ENCODE data around the gene DPH3. TPM values are rescaled to one million over a fixed set of nuclear protein-coding genes. Genes with fewer than 3 reads are reported as not detected.
A peak's percentile ranks its signal among the peaks of the same experiment; 100 is the strongest.

DPH3 gene
- total and polyA plus RNA-seq, 2 experiments from 2014 or later, result 36.9 to 51.8 TPM

DNA sequence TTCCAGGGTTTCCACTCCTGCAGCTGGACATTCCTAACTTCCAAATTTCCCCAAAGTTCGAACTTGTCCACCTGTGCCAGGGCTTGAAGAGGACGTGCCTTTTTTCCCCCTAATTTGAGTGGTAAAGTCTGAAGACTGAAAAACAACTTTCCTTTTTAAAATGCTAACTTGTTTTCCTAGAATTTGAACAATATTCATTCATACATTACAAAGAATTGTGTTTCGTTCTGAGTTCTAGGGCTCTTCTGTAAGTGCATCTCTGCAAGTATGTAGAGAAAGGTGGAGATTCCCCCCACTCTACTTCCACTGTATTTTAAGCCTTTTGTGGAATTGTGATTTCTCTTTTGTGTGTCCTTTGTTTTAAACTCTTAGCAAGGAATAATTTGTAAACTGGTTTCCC, 9.4 kb downstream of the DPH3 start:
- H3K9me3 ChIP-seq (ENCODE audit: low read depth), result no peaks in the 10 kb centered on the region
- 64% methylated on average over 3 of the region's 3 CpGs for WGBS (ENCODE audit: low lambda C conversion rate, missing lambda C conversion rate)
- TF ChIP-seq, protein P1, sequence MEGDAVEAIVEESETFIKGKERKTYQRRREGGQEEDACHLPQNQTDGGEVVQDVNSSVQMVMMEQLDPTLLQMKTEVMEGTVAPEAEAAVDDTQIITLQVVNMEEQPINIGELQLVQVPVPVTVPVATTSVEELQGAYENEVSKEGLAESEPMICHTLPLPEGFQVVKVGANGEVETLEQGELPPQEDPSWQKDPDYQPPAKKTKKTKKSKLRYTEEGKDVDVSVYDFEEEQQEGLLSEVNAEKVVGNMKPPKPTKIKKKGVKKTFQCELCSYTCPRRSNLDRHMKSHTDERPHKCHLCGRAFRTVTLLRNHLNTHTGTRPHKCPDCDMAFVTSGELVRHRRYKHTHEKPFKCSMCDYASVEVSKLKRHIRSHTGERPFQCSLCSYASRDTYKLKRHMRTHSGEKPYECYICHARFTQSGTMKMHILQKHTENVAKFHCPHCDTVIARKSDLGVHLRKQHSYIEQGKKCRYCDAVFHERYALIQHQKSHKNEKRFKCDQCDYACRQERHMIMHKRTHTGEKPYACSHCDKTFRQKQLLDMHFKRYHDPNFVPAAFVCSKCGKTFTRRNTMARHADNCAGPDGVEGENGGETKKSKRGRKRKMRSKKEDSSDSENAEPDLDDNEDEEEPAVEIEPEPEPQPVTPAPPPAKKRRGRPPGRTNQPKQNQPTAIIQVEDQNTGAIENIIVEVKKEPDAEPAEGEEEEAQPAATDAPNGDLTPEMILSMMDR (IDR thresholded peaks at IDR 0.05; ENCODE audit: poor library complexity), result no peak
- TF ChIP-seq EZH2phosphoT487 (IDR thresholded peaks at IDR 0.05; ENCODE audit: low read depth, severe bottlenecking, unreplicated experiment) (no peak), EZH2 (IDR thresholded peaks at IDR 0.05; ENCODE audit: borderline replicate concordance) (no peak)
- H3K4me2 ChIP-seq, result no peak overlapping the region
- H3K36me3 ChIP-seq (replicated peaks; ENCODE audit: insufficient read depth, low read depth), result no peaks in the 10 kb centered on the region
- no peaks in the 10 kb centered on the region for H3K27me3 ChIP-seq
- no peak overlapping the region for H2AFZ ChIP-seq
- H3K4me3 ChIP-seq, result no peak overlapping the region
- H4K20me1 ChIP-seq (ENCODE audit: insufficient read depth, poor library complexity, severe bottlenecking), result no peaks in the 10 kb centered on the region
- H3K27ac ChIP-seq, result no peak overlapping the region
- no peaks in the 10 kb centered on the region for H3K9me2 ChIP-seq (replicated peaks; ENCODE audit: insufficient read depth)
- DNase-seq (ENCODE audit: low spot score), result no peak
- peaks cover 21% of the 10 kb centered on the region for H3K4me1 ChIP-seq (ENCODE audit: insufficient read depth)
- H3K79me2 ChIP-seq, result no peaks in the 10 kb centered on the region

DNA sequence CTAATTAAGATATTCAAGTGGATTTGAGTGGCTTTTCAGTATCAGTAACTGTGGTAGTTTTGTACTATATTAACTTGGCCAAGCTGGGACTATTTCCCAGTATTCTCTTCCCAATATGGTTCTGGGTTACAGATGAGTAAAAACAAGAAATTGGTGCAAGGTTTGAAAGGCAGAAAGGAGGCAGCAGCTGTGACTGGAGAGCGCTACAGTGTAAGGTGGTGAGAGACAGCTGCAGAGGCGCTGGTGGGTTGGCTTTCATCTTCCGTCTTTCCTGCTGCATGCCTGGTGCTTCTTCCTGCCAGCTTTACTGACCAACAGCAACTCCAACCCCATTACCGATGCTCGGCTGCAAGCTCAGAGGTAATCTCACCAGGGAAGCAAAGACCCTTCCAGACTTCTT, 9.8 kb downstream of the DPH3 start:
- Histone ChIP-seq H3K27ac (no peak overlapping the region), H2AFZ (no peak overlapping the region), H3K9me3 (ENCODE audit: low read depth) (no peaks in the 10 kb centered on the region), H3K4me1 (ENCODE audit: insufficient read depth) (peaks cover 21% of the 10 kb centered on the region), H3K79me2 (no peaks in the 10 kb centered on the region), H3K4me2 (no peak overlapping the region), H4K20me1 (ENCODE audit: insufficient read depth, poor library complexity, severe bottlenecking) (no peaks in the 10 kb centered on the region), H3K36me3 (replicated peaks; ENCODE audit: insufficient read depth, low read depth) (no peaks in the 10 kb centered on the region), H3K27me3 (no peaks in the 10 kb centered on the region), H3K9me2 (replicated peaks; ENCODE audit: insufficient read depth) (no peaks in the 10 kb centered on the region), H3K4me3 (no peak overlapping the region)
- 83% methylated on average over 5 of the region's 5 CpGs for WGBS (ENCODE audit: low lambda C conversion rate, missing lambda C conversion rate)
- TF ChIP-seq EZH2phosphoT487 (IDR thresholded peaks at IDR 0.05; ENCODE audit: low read depth, severe bottlenecking, unreplicated experiment), result no peak
- TF ChIP-seq, protein P1 (IDR thresholded peaks at IDR 0.05; ENCODE audit: poor library complexity), result no peak
- no peak for TF ChIP-seq EZH2 (IDR thresholded peaks at IDR 0.05; ENCODE audit: borderline replicate concordance)
- DNase-seq (ENCODE audit: low spot score), result no peak

DNA sequence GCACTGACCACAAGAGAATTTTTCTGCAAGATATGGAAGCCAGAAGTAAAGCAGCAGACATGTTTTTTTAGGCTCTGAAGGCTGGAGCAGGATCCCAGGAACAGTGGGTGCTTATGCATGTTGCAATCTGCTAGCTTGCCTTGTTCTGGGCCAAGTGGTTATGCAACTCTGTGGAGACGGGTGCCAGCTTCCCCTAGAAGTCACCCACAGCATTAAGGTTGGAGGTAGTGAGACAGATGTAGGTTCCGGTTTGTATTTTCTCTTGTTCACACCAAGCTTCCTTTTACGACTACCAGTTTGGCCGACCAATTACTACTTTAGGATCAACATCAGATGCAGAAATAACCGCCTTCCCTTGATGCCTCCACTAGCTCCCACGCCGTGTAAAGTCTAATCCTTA, 11.1 kb downstream of the DPH3 start:
- WGBS (ENCODE audit: low lambda C conversion rate, missing lambda C conversion rate), result 86% methylated on average over 7 of the region's 7 CpGs
- Histone ChIP-seq H3K4me1 (ENCODE audit: insufficient read depth) (peaks cover 21% of the 10 kb centered on the region), H3K27me3 (no peaks in the 10 kb centered on the region), H3K9me2 (replicated peaks; ENCODE audit: insufficient read depth) (no peaks in the 10 kb centered on the region), H2AFZ (no peak overlapping the region), H4K20me1 (ENCODE audit: insufficient read depth, poor library complexity, severe bottlenecking) (no peaks in the 10 kb centered on the region), H3K36me3 (replicated peaks; ENCODE audit: insufficient read depth, low read depth) (no peaks in the 10 kb centered on the region), H3K4me2 (no peak overlapping the region), H3K9me3 (ENCODE audit: low read depth) (no peaks in the 10 kb centered on the region), H3K4me3 (no peak overlapping the region), H3K27ac (peak overlapping the region; percentile 70), H3K79me2 (no peaks in the 10 kb centered on the region)
- no peak for DNase-seq (ENCODE audit: low spot score)
- TF ChIP-seq EZH2phosphoT487 (IDR thresholded peaks at IDR 0.05; ENCODE audit: low read depth, severe bottlenecking, unreplicated experiment), result no peak
- no peak for TF ChIP-seq EZH2 (IDR thresholded peaks at IDR 0.05; ENCODE audit: borderline replicate concordance)
- TF ChIP-seq, protein P1 (IDR thresholded peaks at IDR 0.05; ENCODE audit: poor library complexity), result no peak

DNA sequence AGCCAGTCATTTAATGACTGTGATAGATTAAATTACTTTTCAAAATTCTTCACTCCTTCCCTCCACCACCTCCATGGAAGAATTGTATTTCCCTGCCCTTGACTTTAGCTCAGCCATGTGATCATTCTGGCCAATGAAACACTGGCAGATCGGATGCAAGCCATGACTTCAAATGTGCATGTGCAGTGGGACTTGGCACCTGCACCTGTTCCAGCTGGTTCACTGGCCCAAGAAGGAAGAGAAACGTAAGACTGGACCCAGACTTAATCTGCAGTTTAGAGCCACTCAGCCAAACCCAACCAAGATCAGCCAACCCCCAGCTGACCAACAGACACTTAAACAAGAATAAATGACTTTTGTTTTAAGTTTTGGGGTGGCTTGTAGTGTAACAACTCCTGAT, 11.8 kb downstream of the DPH3 start:
- peak overlapping the region; percentile 8 for H3K4me2 ChIP-seq

More for the DNA sequence above, 11.8 kb downstream of the DPH3 start:
- WGBS (ENCODE audit: low lambda C conversion rate, missing lambda C conversion rate), result 91% methylated on average over 2 of the region's 2 CpGs
- H3K36me3 ChIP-seq (replicated peaks; ENCODE audit: insufficient read depth, low read depth), result no peaks in the 10 kb centered on the region
- peaks cover 21% of the 10 kb centered on the region for H3K4me1 ChIP-seq (ENCODE audit: insufficient read depth)
- TF ChIP-seq EZH2phosphoT487 (IDR thresholded peaks at IDR 0.05; ENCODE audit: low read depth, severe bottlenecking, unreplicated experiment), result no peak
- TF ChIP-seq, protein P1 (IDR thresholded peaks at IDR 0.05; ENCODE audit: poor library complexity), result no peak
- TF ChIP-seq EZH2 (IDR thresholded peaks at IDR 0.05; ENCODE audit: borderline replicate concordance), result no peak
- no peaks in the 10 kb centered on the region for H4K20me1 ChIP-seq (ENCODE audit: insufficient read depth, poor library complexity, severe bottlenecking)
- no peak for DNase-seq (ENCODE audit: low spot score)
- H3K27ac ChIP-seq, result peak overlapping the region; percentile 70
- no peaks in the 10 kb centered on the region for H3K9me2 ChIP-seq (replicated peaks; ENCODE audit: insufficient read depth)
- H3K9me3 ChIP-seq (ENCODE audit: low read depth), result no peaks in the 10 kb centered on the region
- no peak overlapping the region for H2AFZ ChIP-seq
- no peak overlapping the region for H3K4me3 ChIP-seq
- H3K27me3 ChIP-seq, result no peaks in the 10 kb centered on the region
- H3K79me2 ChIP-seq, result no peaks in the 10 kb centered on the region
